Renal pelvis (tissue), 4 donors: ENCODE data around the gene ZNF581. TPM values are rescaled to one million over a fixed set of nuclear protein-coding genes. Genes with fewer than 3 reads are reported as not detected.

Source experiments
- DNase-seq: peaks from one replicate; pipeline ENCODE4 v3.0.0-alpha.2; 2013
- polyA plus RNA-seq, 3 donors: library from polyadenylated mRNA; unstranded; fragments of 120-200 nt; gene quantifications; one replicate each; pipeline ENCODE4 v1.2.1, GENCODE V29; 2013; ENCODE audit not compliant: insufficient read length in 3 of 3

Gene ZNF581
- polyA plus RNA-seq, 3 donors = 28.3 to 35.1 (median 32.8) TPM

- peak; percentile 87 for DNase-seq
These were observed 37.6 kb upstream of the ZNF581 start, which contains the start of gene ZNF865 for GRCh38 chr19:55605637-55606470. ZNF865 (plus strand) TSS chr19:55605647; CDS start chr19:55613619, 7,972 bp downstream.

DNA sequence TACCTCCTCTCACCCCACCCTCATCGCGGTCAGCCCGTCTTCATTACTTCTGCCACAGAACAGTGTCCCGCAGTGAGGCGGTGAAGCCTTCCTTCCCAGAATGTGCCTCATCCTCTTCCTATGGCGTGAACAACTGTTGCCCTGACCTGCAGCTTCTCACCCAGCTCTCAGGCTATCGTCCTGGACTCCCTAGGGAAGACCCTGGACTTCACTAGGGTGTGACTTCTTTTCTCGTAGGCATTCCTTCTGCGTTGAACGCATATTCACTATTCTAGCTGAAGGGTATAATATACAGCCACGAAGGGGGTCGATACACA lies 37.0 kb upstream of the ZNF581 start:
- DNase-seq = no peak

DNA sequence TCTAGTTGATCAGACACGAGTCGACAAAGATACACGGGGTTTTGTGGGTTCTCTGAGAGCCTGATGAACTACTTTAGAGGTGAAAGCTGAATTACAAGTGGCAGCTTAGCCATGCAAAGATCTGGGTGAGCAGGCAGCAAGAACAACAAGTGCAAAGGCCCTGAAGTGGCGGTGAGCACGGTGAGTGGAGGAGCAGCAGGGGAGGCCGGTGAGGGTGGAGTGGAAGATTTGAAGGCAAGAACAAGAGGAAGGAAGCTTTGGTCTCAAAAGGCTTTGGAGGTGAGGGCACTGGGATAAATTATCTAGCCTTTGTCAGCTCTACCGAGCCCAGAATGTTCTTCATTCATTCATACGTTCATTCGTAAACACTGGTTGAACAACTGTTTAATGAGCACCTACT lies 36.6 kb upstream of the ZNF581 start:
- no peak for DNase-seq

- no peak for DNase-seq
These were observed 34.1 kb upstream of the ZNF581 start for GRCh38 chr19:55609326-55609725.

- no peak for DNase-seq
These were observed 32.0 kb upstream of the ZNF581 start for GRCh38 chr19:55611300-55611982.

- no peak for DNase-seq
These were observed 31.3 kb upstream of the ZNF581 start for GRCh38 chr19:55611983-55612645.

DNA sequence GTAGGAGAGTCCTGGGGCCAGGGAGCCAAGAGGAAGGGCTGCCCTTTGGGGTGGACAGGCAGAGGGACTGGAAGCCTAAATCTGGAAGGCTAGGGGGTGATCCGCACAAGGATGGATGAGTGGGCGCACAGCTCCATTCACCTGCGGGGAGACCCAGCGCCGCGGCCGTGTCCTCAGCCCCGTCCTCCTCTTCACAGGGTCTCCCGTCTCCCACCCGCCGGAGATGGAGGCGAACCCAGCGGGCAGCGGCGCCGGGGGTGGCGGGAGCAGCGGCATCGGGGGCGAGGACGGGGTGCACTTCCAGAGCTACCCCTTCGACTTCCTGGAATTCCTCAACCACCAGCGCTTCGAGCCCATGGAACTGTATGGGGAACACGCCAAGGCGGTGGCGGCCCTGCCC lies 30.1 kb upstream of the ZNF581 start:
- no peak for DNase-seq

DNA sequence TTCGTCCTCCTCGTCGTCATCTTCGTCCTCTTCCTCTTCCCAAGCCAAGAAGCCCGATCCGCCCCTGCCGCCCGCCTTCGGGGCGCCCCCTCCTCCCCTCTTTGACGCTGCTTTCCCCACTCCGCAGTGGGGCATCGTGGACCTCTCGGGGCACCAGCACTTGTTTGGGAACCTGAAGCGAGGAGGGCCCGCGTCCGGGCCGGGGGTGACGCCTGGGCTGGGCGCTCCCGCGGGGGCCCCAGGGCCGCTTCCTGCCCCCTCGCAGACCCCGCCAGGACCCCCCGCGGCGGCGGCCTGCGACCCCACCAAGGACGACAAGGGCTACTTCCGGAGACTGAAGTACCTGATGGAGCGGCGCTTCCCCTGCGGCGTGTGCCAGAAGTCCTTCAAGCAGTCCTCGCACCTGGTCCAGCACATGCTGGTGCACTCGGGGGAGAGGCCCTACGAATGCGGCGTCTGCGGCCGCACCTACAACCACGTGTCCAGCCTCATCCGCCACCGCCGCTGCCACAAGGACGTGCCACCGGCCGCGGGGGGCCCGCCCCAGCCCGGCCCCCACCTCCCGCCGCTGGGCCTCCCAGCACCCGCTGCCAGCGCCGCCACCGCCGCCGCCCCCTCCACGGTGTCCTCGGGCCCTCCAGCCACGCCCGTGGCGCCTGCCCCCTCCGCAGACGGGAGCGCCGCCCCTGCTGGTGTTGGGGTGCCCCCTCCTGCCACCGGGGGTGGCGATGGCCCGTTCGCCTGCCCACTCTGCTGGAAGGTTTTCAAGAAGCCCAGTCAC lies 29.3 kb upstream of the ZNF581 start:
- no peak for DNase-seq

DNA sequence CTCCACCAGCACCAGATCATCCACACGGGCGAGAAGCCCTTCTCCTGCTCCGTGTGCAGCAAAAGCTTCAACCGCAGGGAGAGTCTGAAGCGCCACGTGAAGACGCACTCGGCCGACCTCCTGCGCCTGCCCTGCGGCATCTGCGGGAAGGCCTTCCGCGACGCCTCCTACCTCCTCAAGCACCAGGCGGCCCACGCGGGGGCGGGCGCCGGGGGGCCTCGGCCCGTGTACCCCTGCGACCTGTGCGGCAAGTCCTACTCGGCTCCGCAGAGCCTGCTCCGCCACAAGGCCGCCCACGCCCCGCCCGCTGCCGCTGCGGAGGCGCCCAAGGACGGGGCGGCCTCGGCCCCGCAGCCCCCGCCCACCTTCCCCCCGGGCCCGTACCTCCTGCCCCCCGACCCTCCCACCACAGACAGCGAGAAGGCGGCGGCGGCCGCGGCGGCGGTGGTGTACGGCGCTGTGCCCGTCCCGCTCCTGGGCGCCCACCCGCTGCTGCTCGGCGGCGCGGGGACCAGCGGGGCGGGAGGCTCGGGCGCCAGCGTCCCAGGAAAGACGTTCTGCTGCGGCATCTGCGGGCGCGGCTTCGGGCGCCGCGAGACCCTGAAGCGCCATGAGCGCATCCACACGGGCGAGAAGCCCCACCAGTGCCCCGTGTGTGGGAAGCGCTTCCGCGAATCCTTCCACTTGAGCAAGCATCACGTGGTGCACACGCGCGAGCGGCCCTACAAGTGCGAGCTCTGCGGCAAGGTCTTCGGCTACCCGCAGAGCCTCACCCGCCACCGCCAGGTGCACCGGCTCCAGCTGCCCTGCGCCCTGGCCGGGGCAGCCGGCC lies 28.5 kb upstream of the ZNF581 start:
- no peak for DNase-seq

GRCh38 chr19:55615543-55616394 lies 27.7 kb upstream of the ZNF581 start:
- DNase-seq = no peak

DNA sequence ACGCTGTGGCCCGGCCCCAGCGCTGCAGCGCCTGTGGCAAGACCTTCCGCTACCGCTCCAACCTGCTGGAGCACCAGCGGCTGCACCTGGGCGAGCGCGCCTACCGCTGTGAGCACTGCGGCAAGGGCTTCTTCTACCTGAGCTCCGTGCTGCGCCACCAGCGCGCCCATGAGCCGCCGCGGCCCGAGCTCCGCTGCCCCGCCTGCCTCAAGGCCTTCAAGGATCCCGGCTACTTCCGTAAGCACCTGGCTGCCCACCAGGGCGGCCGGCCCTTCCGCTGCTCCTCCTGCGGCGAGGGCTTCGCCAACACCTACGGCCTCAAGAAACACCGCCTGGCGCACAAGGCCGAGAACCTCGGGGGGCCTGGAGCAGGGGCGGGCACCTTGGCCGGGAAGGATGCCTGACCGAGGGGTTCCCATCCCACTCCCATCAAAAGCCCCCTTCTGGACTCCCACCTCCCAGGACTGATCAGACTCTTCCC lies 27.0 kb upstream of the ZNF581 start:
- no peak for DNase-seq

DNA sequence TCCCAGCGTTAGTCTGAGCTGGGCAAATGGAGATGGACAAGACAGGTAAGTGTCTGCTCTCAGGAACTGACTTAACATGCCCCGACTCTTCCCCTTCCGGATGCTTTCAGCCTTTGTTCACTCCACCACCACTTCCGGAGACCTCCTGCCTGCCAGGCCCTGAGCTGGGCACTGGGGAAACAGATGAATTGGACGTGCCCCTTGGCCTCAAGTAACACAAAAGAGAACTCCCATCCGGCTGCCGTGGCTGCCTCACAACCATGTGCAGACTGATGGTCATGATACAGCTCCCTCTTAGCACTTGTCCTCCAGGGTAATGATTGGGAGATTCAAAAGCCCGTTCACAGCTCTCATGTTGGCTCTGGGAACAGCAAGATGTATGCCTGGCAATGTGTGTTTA lies 26.0 kb upstream of the ZNF581 start:
- DNase-seq = no peak

GRCh38 chr19:55618426-55618825 lies 25.0 kb upstream of the ZNF581 start:
- no peak for DNase-seq

GRCh38 chr19:55619286-55619685 lies 24.2 kb upstream of the ZNF581 start:
- no peak for DNase-seq

DNA sequence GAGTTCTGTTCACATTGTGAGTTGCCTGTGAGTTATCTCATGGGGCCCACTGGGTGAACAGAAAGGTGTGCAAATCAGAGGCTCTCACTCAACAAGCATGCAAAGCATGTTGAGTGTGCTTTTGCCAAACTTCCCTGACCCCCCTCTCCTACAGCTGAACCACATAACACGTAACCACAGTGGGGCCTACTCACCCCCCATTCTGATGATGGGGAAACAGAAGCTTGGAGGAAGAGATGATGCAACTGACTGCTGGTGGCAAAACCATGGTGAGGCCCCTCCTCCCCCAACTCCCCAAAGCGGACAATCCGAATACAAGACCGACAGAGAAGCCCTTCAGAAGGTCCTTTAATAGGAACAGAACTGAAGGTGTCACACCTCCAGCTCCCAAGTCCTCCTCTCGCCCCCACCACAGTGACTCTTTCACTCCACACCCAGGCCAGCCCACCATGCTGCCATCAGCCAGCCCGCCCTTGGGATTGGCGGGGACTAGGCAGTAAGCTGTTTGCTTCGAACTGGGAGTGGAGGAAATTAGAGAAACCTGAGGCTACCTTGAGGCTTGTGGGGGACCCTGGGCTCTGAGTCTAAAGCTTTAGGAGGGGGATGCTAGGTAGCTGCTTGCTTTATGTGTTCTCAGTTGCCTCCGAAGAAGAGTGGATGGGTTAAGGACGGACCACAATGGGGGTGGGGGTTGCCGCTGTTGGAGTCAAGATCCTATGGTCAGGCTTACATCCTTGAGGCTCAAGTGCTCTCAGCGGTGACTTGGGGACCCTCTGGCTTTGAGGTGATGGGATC lies 22.8 kb upstream of the ZNF581 start:
- DNase-seq = no peak

- DNase-seq = no peak
These were observed 22.2 kb upstream of the ZNF581 start for GRCh38 chr19:55621205-55621672.

DNA sequence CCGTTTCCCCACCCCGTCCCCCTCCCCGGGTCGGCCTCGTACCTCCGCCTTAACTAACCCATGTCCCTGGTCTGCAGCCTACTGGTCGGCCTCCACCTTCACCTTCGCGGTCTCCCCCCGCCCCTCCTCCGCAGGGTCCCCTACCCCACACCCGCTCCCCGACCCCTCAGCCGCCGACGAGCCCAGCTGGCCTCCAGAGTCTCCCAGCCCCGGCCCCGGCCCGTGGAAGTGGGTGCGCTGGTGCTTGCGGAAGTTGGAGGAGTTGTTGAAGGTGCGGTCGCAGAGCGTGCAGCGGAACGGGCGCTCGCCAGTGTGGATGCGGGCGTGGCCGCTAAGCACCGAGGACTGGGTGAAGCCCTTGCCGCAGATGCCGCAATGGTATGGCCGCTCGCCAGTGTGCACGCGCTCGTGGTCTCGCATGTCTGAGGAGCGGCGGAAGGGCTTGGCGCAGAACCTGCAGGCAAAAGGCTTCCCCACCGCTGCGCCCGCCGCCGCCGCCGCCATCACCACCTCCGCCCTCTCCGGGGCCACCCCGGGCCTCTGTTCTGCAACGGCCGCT lies 21.7 kb upstream of the ZNF581 start:
- DNase-seq = no peak

DNA sequence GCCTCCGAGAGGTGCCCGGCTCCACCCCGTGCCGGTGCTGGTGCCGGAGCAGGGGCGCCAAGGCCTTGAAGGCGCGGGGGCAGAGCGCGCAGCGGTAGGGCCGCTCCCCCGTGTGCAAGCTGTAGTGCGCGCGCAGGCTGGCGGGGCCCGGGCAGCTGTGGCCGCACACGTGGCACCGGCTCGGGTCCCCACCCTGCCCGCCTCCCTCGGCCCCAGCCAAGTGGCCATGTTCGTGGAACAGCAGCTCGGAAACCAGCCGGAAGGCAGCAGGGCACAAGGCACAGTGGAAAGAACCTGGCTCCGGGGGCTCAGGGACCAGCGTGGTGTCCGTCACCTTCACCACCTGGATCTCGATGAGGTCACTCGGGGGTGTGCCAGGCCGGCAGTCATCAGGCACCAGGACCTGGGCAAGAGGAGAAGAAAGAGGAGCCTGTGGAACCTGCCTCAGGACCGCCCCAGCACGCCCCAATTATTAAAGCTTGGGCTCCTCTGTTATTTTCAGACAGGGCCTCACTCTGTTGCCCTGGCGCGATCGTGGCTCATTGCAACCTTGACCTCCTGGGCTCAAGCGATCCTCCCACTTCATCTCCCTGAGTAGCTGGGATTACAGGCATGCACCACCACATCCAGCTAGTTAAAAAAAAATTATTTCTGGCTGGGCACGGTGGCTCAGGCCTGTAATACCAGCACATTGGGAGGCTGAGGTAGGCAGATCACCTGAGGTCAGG lies 21.0 kb upstream of the ZNF581 start:
- DNase-seq = no peak
